ENCODE results near the gene PRKCA.

DNA sequence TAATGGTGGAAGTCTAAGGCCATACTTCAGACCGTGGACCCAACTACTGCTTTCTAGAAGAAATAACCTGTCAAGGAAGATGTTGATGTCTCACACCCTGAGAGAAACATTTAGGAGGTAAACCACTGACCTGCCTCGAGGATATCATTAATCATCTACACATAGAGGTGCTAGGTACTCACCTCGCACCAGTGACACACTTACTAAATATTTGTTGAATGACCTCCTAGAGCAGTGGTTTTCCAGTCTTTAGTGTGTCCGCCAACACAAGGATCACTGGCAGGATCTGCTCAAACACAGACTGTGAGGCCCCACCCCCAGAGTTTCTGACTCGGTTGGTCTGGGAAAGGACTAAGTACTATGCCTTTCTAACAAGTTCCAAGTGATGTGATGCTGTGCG lies 335.1 kb downstream of the PRKCA start:
- no peak for TF ChIP-seq POLR2A (IDR thresholded peaks at IDR 0.05; ENCODE audit: low read depth)
- TF ChIP-seq, protein P1, sequence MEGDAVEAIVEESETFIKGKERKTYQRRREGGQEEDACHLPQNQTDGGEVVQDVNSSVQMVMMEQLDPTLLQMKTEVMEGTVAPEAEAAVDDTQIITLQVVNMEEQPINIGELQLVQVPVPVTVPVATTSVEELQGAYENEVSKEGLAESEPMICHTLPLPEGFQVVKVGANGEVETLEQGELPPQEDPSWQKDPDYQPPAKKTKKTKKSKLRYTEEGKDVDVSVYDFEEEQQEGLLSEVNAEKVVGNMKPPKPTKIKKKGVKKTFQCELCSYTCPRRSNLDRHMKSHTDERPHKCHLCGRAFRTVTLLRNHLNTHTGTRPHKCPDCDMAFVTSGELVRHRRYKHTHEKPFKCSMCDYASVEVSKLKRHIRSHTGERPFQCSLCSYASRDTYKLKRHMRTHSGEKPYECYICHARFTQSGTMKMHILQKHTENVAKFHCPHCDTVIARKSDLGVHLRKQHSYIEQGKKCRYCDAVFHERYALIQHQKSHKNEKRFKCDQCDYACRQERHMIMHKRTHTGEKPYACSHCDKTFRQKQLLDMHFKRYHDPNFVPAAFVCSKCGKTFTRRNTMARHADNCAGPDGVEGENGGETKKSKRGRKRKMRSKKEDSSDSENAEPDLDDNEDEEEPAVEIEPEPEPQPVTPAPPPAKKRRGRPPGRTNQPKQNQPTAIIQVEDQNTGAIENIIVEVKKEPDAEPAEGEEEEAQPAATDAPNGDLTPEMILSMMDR (IDR thresholded peaks at IDR 0.05) = no peak
- no peak for TF ChIP-seq EP300 (IDR thresholded peaks at IDR 0.05)
